Right atrium auricular region (tissue), 2 donors: ENCODE measurements around the gene CCHCR1. TPM values are rescaled to one million over a fixed set of nuclear protein-coding genes. Genes with fewer than 3 reads are reported as not detected.
"Not testable (repeated sequence)": the region's sequence is repeated elsewhere in the genome, so short reads cannot be mapped to it uniquely, and the experiment has no call there.

Experiments
- DNase-seq: peaks from one replicate; pipeline ENCODE4 v3.0.0-alpha.2; 2019; ENCODE audit warnings: low spot score
- H3K27ac ChIP-seq, 2 donors: fragments of 200-600 bp; sonication (generic); 1 replicate in 1 of 2; 2 replicates in 1 of 2; pipeline ENCODE4 v1.5.1; 2016 to 2019
- H3K27me3 ChIP-seq, 2 donors: fragments of 200-600 bp; sonication (generic); one replicate each; pipeline versions ENCODE4 v1.5.1 to v1.6.0; 2017 to 2019
- H3K36me3 ChIP-seq: fragments of 200-600 bp; sonication (generic); one replicate; pipeline ENCODE4 v1.5.1; 2016
- H3K4me1 ChIP-seq, 2 donors: fragments of 200-600 bp; sonication (generic); one replicate each; pipeline versions ENCODE4 v1.5.1 to v1.6.0; 2017 to 2019
- H3K4me3 ChIP-seq, 2 donors: fragments of 200-600 bp; sonication (generic); 1 replicate in 1 of 2; 2 replicates in 1 of 2; pipeline ENCODE4 v1.5.1; 2017 to 2019; ENCODE audit warnings: mild to moderate bottlenecking in 1 of 2, moderate library complexity in 1 of 2
- H3K9me3 ChIP-seq, 2 donors: fragments of 200-600 bp; sonication (generic); one replicate each; pipeline ENCODE4 v1.5.1; 2019
- CTCF ChIP-seq, 2 donors: fragments of 200-600 bp; sonication (generic); IDR thresholded peaks; one replicate each; pipeline ENCODE4 v1.5.1; 2019; ENCODE audit warnings: antibody characterized with exemption in 2 of 2
- total RNA-seq, 2 donors: library from RNA; depleted of rRNA; stranded (reverse); fragments of >200 nt; gene quantifications; one replicate each; pipeline ENCODE4 v1.1.0, GENCODE V29; 2016

Gene CCHCR1
- total RNA-seq, 2 donors from 2014 or later = 7.6 to 9.1 TPM

- Histone ChIP-seq H3K27me3 (no peaks in the 10 kb centered on the region), H3K9me3 (no peaks in the 10 kb centered on the region), H3K4me1 (peaks cover 0 to 2% of the 10 kb centered on the region in 2 donors), H3K36me3 (no peaks in the 10 kb centered on the region), H3K4me3 (no peak overlapping the region), H3K27ac (no peak overlapping the region)
- TF ChIP-seq CTCF (IDR thresholded peaks at IDR 0.05) = no peak
- no peak for DNase-seq
These were observed 35.6 kb upstream of the CCHCR1 start for GRCh38 chr6:31193206-31193605.

GRCh38 chr6:31192431-31193105 is 35.0 kb upstream of the CCHCR1 start:
- not testable (repeated sequence) for H3K4me1 ChIP-seq, H3K27ac ChIP-seq, H3K27me3 ChIP-seq, DNase-seq, H3K9me3 ChIP-seq, H3K4me3 ChIP-seq, H3K36me3 ChIP-seq
- peak; percentile 27 to 70 for TF ChIP-seq CTCF (IDR thresholded peaks at IDR 0.05)

GRCh38 chr6:31190488-31190887 is 32.9 kb upstream of the CCHCR1 start:
- H3K27ac ChIP-seq = no peak overlapping the region

GRCh38 chr6:31189223-31189622 is 31.6 kb upstream of the CCHCR1 start:
- H3K9me3 ChIP-seq, H3K4me1 ChIP-seq, DNase-seq, H3K27me3 ChIP-seq, H3K4me3 ChIP-seq, H3K36me3 ChIP-seq, H3K27ac ChIP-seq: not testable (repeated sequence)

More at GRCh38 chr6:31190488-31190887, 32.9 kb upstream of the CCHCR1 start:
- Histone ChIP-seq H3K4me1 (no peaks in the 10 kb centered on the region), H3K4me3 (no peak overlapping the region), H3K36me3 (no peaks in the 10 kb centered on the region), H3K9me3 (no peaks in the 10 kb centered on the region), H3K27me3 (no peaks in the 10 kb centered on the region)
- no peak for TF ChIP-seq CTCF (IDR thresholded peaks at IDR 0.05)
- DNase-seq = no peak

- no peaks in the 10 kb centered on the region for H3K9me3 ChIP-seq
- H3K27ac ChIP-seq = no peak overlapping the region
- DNase-seq = no peak
- no peaks in the 10 kb centered on the region for H3K36me3 ChIP-seq
- no peaks in the 10 kb centered on the region for H3K27me3 ChIP-seq
- H3K4me1 ChIP-seq = no peaks in the 10 kb centered on the region
- no peak overlapping the region for H3K4me3 ChIP-seq
- no peak for TF ChIP-seq CTCF (IDR thresholded peaks at IDR 0.05)
These were observed 30.2 kb upstream of the CCHCR1 start for GRCh38 chr6:31187780-31188194.

GRCh38 chr6:31186052-31186734 is 28.6 kb upstream of the CCHCR1 start:
- Histone ChIP-seq H3K4me3 (peak overlapping the region; percentile 28 to 39), H3K4me1 (no peaks in the 10 kb centered on the region), H3K9me3 (no peaks in the 10 kb centered on the region), H3K36me3 (no peaks in the 10 kb centered on the region), H3K27ac (peak overlapping the region; percentile 66 to 75), H3K27me3 (no peaks in the 10 kb centered on the region)
- peak; percentile 85 for DNase-seq
- TF ChIP-seq CTCF (IDR thresholded peaks at IDR 0.05) = no peak

- Histone ChIP-seq H3K4me3 (peak overlapping the region; percentile 28 to 39), H3K27ac (peak overlapping the region; percentile 66 to 75)
- DNase-seq, H3K9me3 ChIP-seq, H3K4me1 ChIP-seq, H3K27me3 ChIP-seq, H3K36me3 ChIP-seq: not testable (repeated sequence)
These were observed 28.1 kb upstream of the CCHCR1 start for GRCh38 chr6:31185695-31186051.

DNA sequence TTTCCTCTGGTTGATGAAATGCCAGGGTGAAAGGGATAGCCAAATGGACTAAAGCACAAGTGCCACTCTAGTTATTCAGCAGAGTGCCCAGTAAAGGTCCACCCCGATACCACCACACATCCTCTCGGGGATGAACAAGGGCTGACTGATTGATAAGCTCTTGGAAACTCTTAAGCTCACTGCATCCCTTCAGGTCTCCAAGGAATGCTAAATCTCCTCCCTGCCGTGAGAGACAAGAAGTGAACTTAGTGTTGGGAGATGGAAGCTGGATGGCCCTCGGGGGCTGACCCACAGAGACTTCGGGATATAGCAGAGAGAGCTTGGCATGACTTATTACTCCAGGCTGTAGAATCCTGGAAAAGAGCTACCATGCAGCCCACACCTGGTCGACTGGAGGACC is 26.3 kb upstream of the CCHCR1 start:
- H3K4me3 ChIP-seq, H3K27me3 ChIP-seq, H3K36me3 ChIP-seq, H3K4me1 ChIP-seq, DNase-seq, H3K27ac ChIP-seq, H3K9me3 ChIP-seq: not testable (repeated sequence)

DNA sequence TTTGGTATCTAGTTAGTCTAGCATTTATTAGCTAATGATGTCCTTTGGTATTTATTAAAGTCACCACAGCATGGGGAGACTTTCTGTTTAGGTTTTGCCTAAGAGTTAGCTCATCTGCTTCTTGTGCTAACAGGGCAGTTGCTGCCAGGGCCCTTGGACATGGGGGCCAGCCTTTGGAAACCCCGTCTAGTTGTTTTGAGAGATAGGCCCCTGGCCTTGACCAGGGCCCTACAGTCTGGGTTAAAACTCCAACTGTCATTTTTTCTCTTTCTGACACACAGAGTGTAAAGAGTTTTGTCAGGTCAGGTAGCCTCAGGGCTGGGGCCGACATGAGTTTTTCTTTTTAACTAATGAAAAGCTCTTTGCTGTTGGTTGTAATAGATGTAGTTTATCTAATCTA is 25.7 kb upstream of the CCHCR1 start:
- not testable (repeated sequence) for H3K9me3 ChIP-seq, H3K36me3 ChIP-seq, H3K27ac ChIP-seq, H3K4me1 ChIP-seq, DNase-seq, H3K27me3 ChIP-seq, H3K4me3 ChIP-seq
